Bronchial epithelial cell (primary cell): ENCODE measurements around the gene ITIH3. TPM values are rescaled to one million over a fixed set of nuclear protein-coding genes. Genes with fewer than 3 reads are reported as not detected.

ENCODE experiments used
- DNase-seq: peaks from one replicate; pipeline ENCODE4 v3.0.0-alpha.2; 2010; ENCODE audit warnings: low read depth
- FAIRE-seq: peaks from 2 replicates; lab custom pipeline; 2011; peaks lifted over from hg19 to GRCh38; lab: Jason Lieb, UNC
- H3K27me3 ChIP-seq: 2 replicates; pipeline ENCODE4 v1.5.1; 2011; ENCODE audit warnings: low read length; ENCODE audit not compliant: control insufficient read depth, insufficient read depth
- H3K36me3 ChIP-seq: 2 replicates; pipeline ENCODE4 v1.5.1; 2011; ENCODE audit warnings: low read length; ENCODE audit not compliant: control insufficient read depth, insufficient read depth
- H3K4me3 ChIP-seq: 2 replicates; pipeline ENCODE4 v1.5.1; 2011; ENCODE audit warnings: mild to moderate bottlenecking, low read depth, low read length, control low read depth
- CTCF ChIP-seq: IDR thresholded peaks from 2 replicates; pipeline ENCODE4 v1.5.1; 2011; ENCODE audit warnings: mild to moderate bottlenecking, moderate library complexity, low read length, control low read depth, inconsistent platforms; ENCODE audit not compliant: insufficient read depth, severe bottlenecking
- total RNA-seq: library from RNA; depleted of rRNA; stranded (reverse); fragments of >200 nt; gene quantifications from 2 replicates; pipeline ENCODE4 v1.2.1, GENCODE V29; 2014

ITIH3 gene
- total RNA-seq: not detected in 2 replicates

GRCh38 chr3:52794612-52795099 is at the start of gene ITIH3:
Gene ITIH3, plus strand, starts transcription at chr3:52794796. Its CDS starts 8 bp downstream, at chr3:52794804.
- FAIRE-seq (no peak), DNase-seq (no peak)
- Histone ChIP-seq H3K4me3 (no peak within 1 kb of the TSS), H3K36me3 (no peaks in the 10 kb centered on the region), H3K27me3 (peaks cover 3% of the 10 kb centered on the region)
- TF ChIP-seq CTCF: no peak

- TF ChIP-seq CTCF: no peak
- no peaks in the 10 kb centered on the region for H3K27me3 ChIP-seq
- H3K4me3 ChIP-seq: no peak overlapping the region
- DNase-seq (peak; percentile 17), FAIRE-seq (peak; percentile 52)
- H3K36me3 ChIP-seq: peaks cover 8% of the 10 kb centered on the region
Measured at GRCh38 chr3:52752045-52752660, 42.4 kb upstream of the ITIH3 start.

- no peak for TF ChIP-seq CTCF
- Histone ChIP-seq H3K27me3 (no peaks in the 10 kb centered on the region), H3K4me3 (no peak overlapping the region), H3K36me3 (peaks cover 6% of the 10 kb centered on the region)
- FAIRE-seq: no peak
- DNase-seq: peak; percentile 12
Measured at GRCh38 chr3:52754373-52754772, 40.2 kb upstream of the ITIH3 start.

- peaks cover 6% of the 10 kb centered on the region for H3K36me3 ChIP-seq
- no peak overlapping the region for H3K4me3 ChIP-seq
- H3K27me3 ChIP-seq: no peaks in the 10 kb centered on the region
- FAIRE-seq (no peak), DNase-seq (no peak)
- no peak for TF ChIP-seq CTCF
Measured at GRCh38 chr3:52756141-52756540, 38.5 kb upstream of the ITIH3 start.

GRCh38 chr3:52763466-52763865 is 31.1 kb upstream of the ITIH3 start:
- FAIRE-seq: no peak

More at GRCh38 chr3:52763466-52763865, 31.1 kb upstream of the ITIH3 start:
- Histone ChIP-seq H3K36me3 (peaks cover 6% of the 10 kb centered on the region), H3K4me3 (no peak overlapping the region), H3K27me3 (no peaks in the 10 kb centered on the region)
- TF ChIP-seq CTCF: no peak
- DNase-seq: peak; percentile 86
